ENCODE results near the gene TCTN2.

TCTN2 gene

GRCh38 chr12:123712780-123713319 lies 41.9 kb downstream of the TCTN2 start:
- FAIRE-seq (no peak), DNase-seq (ENCODE audit: insufficient read length, low spot score) (no peak)
- TF ChIP-seq, protein P1, sequence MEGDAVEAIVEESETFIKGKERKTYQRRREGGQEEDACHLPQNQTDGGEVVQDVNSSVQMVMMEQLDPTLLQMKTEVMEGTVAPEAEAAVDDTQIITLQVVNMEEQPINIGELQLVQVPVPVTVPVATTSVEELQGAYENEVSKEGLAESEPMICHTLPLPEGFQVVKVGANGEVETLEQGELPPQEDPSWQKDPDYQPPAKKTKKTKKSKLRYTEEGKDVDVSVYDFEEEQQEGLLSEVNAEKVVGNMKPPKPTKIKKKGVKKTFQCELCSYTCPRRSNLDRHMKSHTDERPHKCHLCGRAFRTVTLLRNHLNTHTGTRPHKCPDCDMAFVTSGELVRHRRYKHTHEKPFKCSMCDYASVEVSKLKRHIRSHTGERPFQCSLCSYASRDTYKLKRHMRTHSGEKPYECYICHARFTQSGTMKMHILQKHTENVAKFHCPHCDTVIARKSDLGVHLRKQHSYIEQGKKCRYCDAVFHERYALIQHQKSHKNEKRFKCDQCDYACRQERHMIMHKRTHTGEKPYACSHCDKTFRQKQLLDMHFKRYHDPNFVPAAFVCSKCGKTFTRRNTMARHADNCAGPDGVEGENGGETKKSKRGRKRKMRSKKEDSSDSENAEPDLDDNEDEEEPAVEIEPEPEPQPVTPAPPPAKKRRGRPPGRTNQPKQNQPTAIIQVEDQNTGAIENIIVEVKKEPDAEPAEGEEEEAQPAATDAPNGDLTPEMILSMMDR (IDR thresholded peaks at IDR 0.05; ENCODE audit: insufficient read depth, missing control alignments): no peak

DNA sequence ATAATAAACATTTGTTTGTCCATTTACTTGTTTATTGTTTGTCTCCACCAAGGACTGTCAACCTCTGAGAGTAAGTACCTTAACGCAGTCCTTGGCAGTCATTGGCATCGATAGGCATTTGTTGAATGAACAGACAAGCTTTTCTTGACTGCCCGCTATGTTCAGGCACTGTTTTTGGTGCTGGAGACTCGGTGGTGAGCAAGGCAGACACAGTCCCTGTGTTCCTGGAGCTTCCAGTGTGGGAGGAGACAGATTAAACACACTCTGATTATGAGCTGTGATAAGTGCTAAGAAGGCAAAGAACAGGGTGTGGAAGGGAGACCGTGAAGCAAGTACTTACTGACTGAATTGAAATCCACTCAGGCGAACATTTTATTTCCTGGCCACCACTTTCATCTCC lies 42.5 kb downstream of the TCTN2 start:
- FAIRE-seq: no peak
- no peak for DNase-seq (ENCODE audit: insufficient read length, low spot score)
- TF ChIP-seq, protein P1 (IDR thresholded peaks at IDR 0.05; ENCODE audit: insufficient read depth, missing control alignments): no peak

DNA sequence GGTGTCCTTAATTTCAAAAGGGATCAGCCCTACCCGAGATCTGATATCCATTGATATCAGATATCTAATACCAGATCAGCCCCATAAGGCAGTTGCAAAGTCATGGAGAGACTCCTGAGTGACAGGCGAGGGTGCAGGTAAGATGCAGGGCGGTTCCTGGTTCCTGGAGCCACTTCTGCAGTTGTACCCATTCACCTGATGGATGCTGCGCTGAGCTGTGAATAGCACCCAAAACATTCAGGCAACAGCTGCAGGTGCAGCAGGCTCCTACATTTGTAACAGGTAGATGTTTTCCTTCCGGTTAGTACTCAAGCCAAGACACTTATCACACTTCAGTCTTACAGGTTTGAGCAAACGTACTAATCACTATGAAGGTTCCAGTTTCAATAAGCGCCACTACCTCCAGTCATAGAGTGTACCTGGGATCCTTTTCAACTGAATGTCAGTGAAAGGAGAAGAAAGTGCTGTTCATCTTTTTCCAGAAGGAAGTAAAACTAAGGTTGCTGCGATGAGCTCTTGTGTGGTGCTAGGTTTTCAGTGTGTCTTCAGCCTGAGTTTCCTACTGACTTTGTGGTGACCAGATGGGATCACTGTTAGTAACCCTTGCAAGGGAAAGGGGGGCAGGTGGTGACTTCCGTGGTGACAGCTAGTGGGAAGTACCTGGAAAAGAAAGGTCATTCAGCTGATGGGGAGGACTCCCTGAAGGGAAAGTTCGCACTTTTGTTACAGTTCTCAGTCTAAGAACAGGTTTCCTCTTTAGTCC lies 43.1 kb downstream of the TCTN2 start:
- TF ChIP-seq, protein P1 (IDR thresholded peaks at IDR 0.05; ENCODE audit: insufficient read depth, missing control alignments): no peak
- DNase-seq (ENCODE audit: insufficient read length, low spot score) (no peak), FAIRE-seq (no peak)

- FAIRE-seq: no peak
- DNase-seq (ENCODE audit: insufficient read length, low spot score): no peak
- TF ChIP-seq, protein P1 (IDR thresholded peaks at IDR 0.05; ENCODE audit: insufficient read depth, missing control alignments): no peak
Observed at GRCh38 chr12:123715195-123715594, 44.3 kb downstream of the TCTN2 start.

- TF ChIP-seq, protein P1 (IDR thresholded peaks at IDR 0.05; ENCODE audit: insufficient read depth, missing control alignments): no peak
- FAIRE-seq: no peak
- no peak for DNase-seq (ENCODE audit: insufficient read length, low spot score)
Observed at GRCh38 chr12:123717350-123717749, 46.4 kb downstream of the TCTN2 start.

DNA sequence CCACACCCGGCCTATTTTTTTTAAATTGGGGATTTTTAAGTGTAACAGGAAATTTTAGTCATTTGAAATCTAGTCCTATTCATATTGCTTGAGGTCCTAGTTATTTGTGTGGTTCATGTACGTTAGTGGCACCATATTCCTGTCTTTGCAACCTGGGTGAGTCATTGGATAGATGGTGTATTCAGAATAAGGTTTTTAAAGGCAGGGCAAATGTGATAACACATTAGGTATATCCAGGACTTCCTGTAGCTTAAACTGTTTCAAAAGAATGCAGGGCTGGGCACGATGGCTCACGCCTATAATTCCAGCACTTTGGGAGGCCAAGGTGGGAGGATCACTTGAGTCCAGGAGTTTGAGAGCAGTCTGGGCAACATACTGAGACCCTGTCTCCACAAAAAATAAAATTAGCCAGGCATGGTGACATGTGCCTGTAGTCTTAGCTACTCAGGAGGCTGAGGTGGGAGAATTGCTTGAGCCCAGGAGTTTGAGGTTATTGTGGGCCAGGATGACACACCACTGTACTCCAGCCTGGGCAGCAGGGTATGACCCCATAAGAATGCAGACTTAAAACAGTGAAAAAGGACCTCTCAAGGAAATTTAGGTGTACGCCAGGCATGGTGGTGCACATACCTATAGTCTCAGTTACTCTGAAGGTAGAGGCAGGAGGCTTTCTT lies 49.4 kb downstream of the TCTN2 start:
- FAIRE-seq (no peak), DNase-seq (ENCODE audit: insufficient read length, low spot score) (no peak)
- TF ChIP-seq, protein P1 (IDR thresholded peaks at IDR 0.05; ENCODE audit: insufficient read depth, missing control alignments): no peak

DNA sequence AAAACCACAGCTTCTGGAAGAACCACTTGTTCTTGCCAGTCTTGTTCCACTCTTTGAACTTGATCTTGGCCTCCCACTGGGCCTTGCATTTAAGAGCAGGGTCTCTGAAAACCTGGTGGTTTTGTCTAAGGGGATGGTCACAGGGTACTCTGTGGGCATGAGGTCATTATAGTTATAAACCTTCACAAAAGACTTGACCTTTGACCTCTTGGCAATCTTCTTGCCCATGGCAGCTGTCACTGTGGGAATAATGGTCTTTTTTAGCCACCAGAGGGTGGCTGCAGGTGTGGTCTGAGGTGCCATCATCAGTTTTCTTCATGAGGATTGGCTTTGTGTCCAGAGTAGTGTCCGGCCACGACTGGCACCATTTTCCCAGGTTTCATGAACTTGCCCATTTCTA lies 50.3 kb downstream of the TCTN2 start:
- FAIRE-seq: no peak
- TF ChIP-seq, protein P1 (IDR thresholded peaks at IDR 0.05; ENCODE audit: insufficient read depth, missing control alignments): no peak
- DNase-seq (ENCODE audit: insufficient read length, low spot score): no peak

Data from D721Med (cell line).